HepG2 (cell line): ENCODE results near the gene ZNF691.

Experiments used
- CHD2 ChIP-seq: IDR thresholded peaks from 2 replicates; pipeline ENCODE4 v1.6.1; 2011; ENCODE audit warnings: low read depth, low read length, improper control_type of control experiment
- CTCF ChIP-seq: sonication (generic); formaldehyde crosslinking; IDR thresholded peaks from 2 replicates; pipeline ENCODE4 v1.5.0; 2020; ENCODE audit warnings: mild to moderate bottlenecking, missing genetic modification reagents, moderate library complexity
- DNMT1 ChIP-seq: sonication (generic); formaldehyde crosslinking; IDR thresholded peaks from 2 replicates; pipeline ENCODE4 v1.5.1; 2020; ENCODE audit warnings: mild to moderate bottlenecking, missing genetic modification reagents
- EP300 ChIP-seq, 3 experiments: sonication (generic) in 1 of 3; formaldehyde crosslinking in 1 of 3; IDR thresholded peaks; 2 replicates each; pipeline versions ENCODE4 v1.5.1 to v1.6.1; 2011 to 2020; ENCODE audit warnings: low read depth in 2 of 3, low read length in 2 of 3, borderline replicate concordance in 1 of 3, improper control_type of control experiment in 1 of 3, mild to moderate bottlenecking in 1 of 3, missing genetic modification reagents in 1 of 3, moderate library complexity in 1 of 3
- HDAC6 ChIP-seq: fragments of 200-600 bp; sonication (generic); IDR thresholded peaks from 2 replicates; pipeline ENCODE4 v1.7.0; 2017; ENCODE audit warnings: mild to moderate bottlenecking, antibody characterized with exemption, low read length, low read depth
- KLF16 ChIP-seq, 2 experiments: sonication (generic) in 1 of 2; formaldehyde crosslinking in 1 of 2; IDR thresholded peaks; 2 replicates each; pipeline versions ENCODE4 v1.6.1 to v1.8.0; 2016 to 2023; ENCODE audit warnings: missing genetic modification reagents in 2 of 2, missing compliant biosample characterization in 1 of 2
- THAP7 ChIP-seq: sonication (generic); formaldehyde crosslinking; IDR thresholded peaks from 2 replicates; pipeline ENCODE4 v1.8.1; 2023; ENCODE audit warnings: mild to moderate bottlenecking, missing genetic modification reagents

- TF ChIP-seq DNMT1 (CRISPR knock-in tag) (no peak), HDAC6 (no peak), CHD2 (no peak), EP300 (IDR thresholded peaks at IDR 0.05; ENCODE audit: low read depth in 2 of 2, low read length in 2 of 2) (no peak), EP300 (CRISPR knock-in tag; IDR thresholded peaks at IDR 0.05; ENCODE audit: borderline replicate concordance) (no peak), CTCF (CRISPR knock-in tag) (no peak), THAP7 (CRISPR knock-in tag) (no peak), KLF16 (CRISPR knock-in tag; IDR thresholded peaks at IDR 0.05) (no peak)
Observed at GRCh38 chr1:42837709-42838108, 8.7 kb upstream of the ZNF691 start.
